SHP77 (cell line): ENCODE results near the gene FBLN2.
A peak's percentile ranks its signal among the peaks of the same experiment; 100 is the strongest.

Experiments used
- DNase-seq, 2 experiments: peaks; one replicate each; lab custom pipeline; 2025; lab: John Stamatoyannopoulos, UW

Gene FBLN2

GRCh38 chr3:13605555-13605954, 56.6 kb downstream of the FBLN2 start:
- DNase-seq, result no peak

GRCh38 chr3:13607821-13608597, 59.1 kb downstream of the FBLN2 start:
- DNase-seq, result no peak

- no peak for DNase-seq
These were observed 60.2 kb downstream of the FBLN2 start for GRCh38 chr3:13608969-13609725.

GRCh38 chr3:13610006-13610570, 61.2 kb downstream of the FBLN2 start:
- no peak for DNase-seq

- no peak for DNase-seq
These were observed 62.3 kb downstream of the FBLN2 start for GRCh38 chr3:13611221-13611620.

GRCh38 chr3:13612829-13613228, 63.9 kb downstream of the FBLN2 start:
- no peak for DNase-seq

- no peak for DNase-seq
These were observed 64.6 kb downstream of the FBLN2 start for GRCh38 chr3:13613343-13614190.

- no peak for DNase-seq
These were observed 65.7 kb downstream of the FBLN2 start for GRCh38 chr3:13614607-13615006.

- DNase-seq, result no peak
These were observed 66.1 kb downstream of the FBLN2 start for GRCh38 chr3:13615019-13615528.

GRCh38 chr3:13616359-13616758, 67.4 kb downstream of the FBLN2 start:
- DNase-seq, result no peak

- DNase-seq, result no peak
These were observed 68.3 kb downstream of the FBLN2 start for GRCh38 chr3:13617097-13617738.

GRCh38 chr3:13617981-13618380, 69.1 kb downstream of the FBLN2 start:
- DNase-seq, result no peak

- DNase-seq, result no peak
These were observed 69.9 kb downstream of the FBLN2 start for GRCh38 chr3:13618836-13619235.

GRCh38 chr3:13619661-13620230, 70.8 kb downstream of the FBLN2 start:
- DNase-seq, result no peak

GRCh38 chr3:13620281-13620680, 71.4 kb downstream of the FBLN2 start:
- no peak for DNase-seq

GRCh38 chr3:13620776-13621365, 71.9 kb downstream of the FBLN2 start:
- DNase-seq, result no peak

- no peak for DNase-seq
These were observed 72.7 kb downstream of the FBLN2 start for GRCh38 chr3:13621381-13622221.

- no peak for DNase-seq
These were observed 73.4 kb downstream of the FBLN2 start for GRCh38 chr3:13622356-13622755.

- peak in 1 of 2 experiments; percentile 9 for DNase-seq
These were observed 74.3 kb downstream of the FBLN2 start for GRCh38 chr3:13623101-13623654.
